ENCODE measurements around the gene SMG6. TPM values are rescaled to one million over a fixed set of nuclear protein-coding genes. Genes with fewer than 3 reads are reported as not detected.

Gene SMG6
- total RNA-seq, 1 donor from 2014 or later, result 39.7 TPM

- DNase-seq (ENCODE audit: low read depth) (no peak), FAIRE-seq (no peak)
- Histone ChIP-seq H3K27me3 (ENCODE audit: insufficient read depth, low read length) (no peaks in the 10 kb centered on the region), H4K20me1 (ENCODE audit: insufficient read depth, low read length) (peaks cover 4% of the 10 kb centered on the region), H3K9me3 (ENCODE audit: insufficient read depth, low read depth, low read length) (no peaks in the 10 kb centered on the region), H3K4me2 (ENCODE audit: low read length) (no peak overlapping the region), H3K9ac (ENCODE audit: low read length) (no peak overlapping the region), H2AFZ (ENCODE audit: low read depth, low read length) (no peak overlapping the region), H3K4me3 (ENCODE audit: insufficient read depth, low read depth, low read length) (no peak overlapping the region), H3K36me3 (ENCODE audit: insufficient read depth, low read length) (peaks cover 8% of the 10 kb centered on the region), H3K27ac (ENCODE audit: low read depth, low read length) (no peak overlapping the region), H3K79me2 (ENCODE audit: insufficient read depth, low read length) (peaks cover 11% of the 10 kb centered on the region), H3K4me1 (ENCODE audit: insufficient read depth, low read length) (peaks cover 7% of the 10 kb centered on the region)
- Mint-ChIP-seq H3K27ac (ENCODE audit: unreplicated experiment) (peak overlapping the region; percentile 53), H3K27me3 (ENCODE audit: low read depth, unreplicated experiment) (no peaks in the 10 kb centered on the region), H3K9me3 (ENCODE audit: unreplicated experiment) (no peaks in the 10 kb centered on the region), H3K4me3 (ENCODE audit: unreplicated experiment) (no peak overlapping the region), H3K36me3 (ENCODE audit: low read depth, unreplicated experiment) (peaks cover 16% of the 10 kb centered on the region), H3K4me1 (ENCODE audit: low read depth, unreplicated experiment) (peaks cover 9% of the 10 kb centered on the region)
- TF ChIP-seq CTCF (IDR thresholded peaks at IDR 0.05; ENCODE audit: insufficient read depth, low read depth, low read length), result no peak
Observed at GRCh38 chr17:2035541-2036488, 267.8 kb downstream of the SMG6 start.

GRCh38 chr17:2034806-2035540 is 268.6 kb downstream of the SMG6 start:
- no peak overlapping the region for H3K4me3 Mint-ChIP-seq (ENCODE audit: unreplicated experiment)
- H3K4me2 ChIP-seq (ENCODE audit: low read length), result peak overlapping the region; percentile 60
- H3K4me1 Mint-ChIP-seq (ENCODE audit: low read depth, unreplicated experiment), result peaks cover 9% of the 10 kb centered on the region
- no peaks in the 10 kb centered on the region for H3K27me3 ChIP-seq (ENCODE audit: insufficient read depth, low read length)
- FAIRE-seq, result no peak
- H3K79me2 ChIP-seq (ENCODE audit: insufficient read depth, low read length), result peaks cover 11% of the 10 kb centered on the region
- H3K4me1 ChIP-seq (ENCODE audit: insufficient read depth, low read length), result peaks cover 8% of the 10 kb centered on the region
- H3K36me3 ChIP-seq (ENCODE audit: insufficient read depth, low read length), result peaks cover 8% of the 10 kb centered on the region
- H3K27ac ChIP-seq (ENCODE audit: low read depth, low read length), result peak overlapping the region; percentile 41
- DNase-seq (ENCODE audit: low read depth), result peak; percentile 78
- H3K27ac Mint-ChIP-seq (ENCODE audit: unreplicated experiment), result no peak overlapping the region
- no peak overlapping the region for H3K4me3 ChIP-seq (ENCODE audit: insufficient read depth, low read depth, low read length)
- H3K9me3 Mint-ChIP-seq (ENCODE audit: unreplicated experiment), result no peaks in the 10 kb centered on the region
- H3K9me3 ChIP-seq (ENCODE audit: insufficient read depth, low read depth, low read length), result no peaks in the 10 kb centered on the region
- H3K27me3 Mint-ChIP-seq (ENCODE audit: low read depth, unreplicated experiment), result no peaks in the 10 kb centered on the region
- TF ChIP-seq EZH2 (IDR thresholded peaks at IDR 0.05; ENCODE audit: insufficient read depth, low read length) (no peak), CTCF (IDR thresholded peaks at IDR 0.05; ENCODE audit: insufficient read depth, low read depth, low read length) (no peak)
- H2AFZ ChIP-seq (ENCODE audit: low read depth, low read length), result no peak overlapping the region
- peaks cover 14% of the 10 kb centered on the region for H3K36me3 Mint-ChIP-seq (ENCODE audit: low read depth, unreplicated experiment)
- no peak overlapping the region for H3K9ac ChIP-seq (ENCODE audit: low read length)
- H4K20me1 ChIP-seq (ENCODE audit: insufficient read depth, low read length), result peaks cover 4% of the 10 kb centered on the region

Data from astrocyte (in vitro differentiated cells and primary cell).